NCI-H345 treated with DMSO at 0.1 percent for 48 hours (cell line): ENCODE results near the gene COL1A1.

Source experiments
- DNase-seq: peaks from one replicate; lab custom pipeline; 2025; ENCODE audit not compliant: unreplicated experiment; lab: John Stamatoyannopoulos, UW

COL1A1 gene

GRCh38 chr17:50201276-50201854 is at the start of gene COL1A1:
Gene COL1A1, minus strand, starts transcription at chr17:50201631. Its CDS starts 118 bp downstream, at chr17:50201513.
- DNase-seq, result no peak

GRCh38 chr17:50248255-50248654 is 46.8 kb upstream of the COL1A1 start:
- DNase-seq, result no peak

- DNase-seq, result no peak
Observed at GRCh38 chr17:50244771-50245170, 43.3 kb upstream of the COL1A1 start.

DNA sequence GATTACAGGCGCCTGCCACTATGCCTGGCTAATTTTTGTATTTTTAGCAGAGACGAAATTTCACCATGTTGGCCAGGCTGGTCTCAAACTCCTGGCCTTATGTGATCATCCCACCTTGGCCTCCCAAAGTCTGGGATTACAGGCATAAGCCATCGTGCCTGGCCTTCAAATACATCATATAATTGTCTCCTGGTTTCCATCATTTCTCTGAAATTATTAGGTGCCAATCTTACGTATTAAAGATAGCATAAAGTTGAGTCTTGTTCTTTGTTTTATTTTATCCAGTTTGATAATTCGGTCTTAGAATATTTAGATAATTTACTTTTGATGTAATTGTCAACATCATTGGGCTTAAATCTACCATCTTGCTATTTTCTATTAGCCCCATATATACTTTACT is 40.0 kb upstream of the COL1A1 start:
- no peak for DNase-seq

- no peak for DNase-seq
Observed at GRCh38 chr17:50240851-50241250, 39.4 kb upstream of the COL1A1 start.

- no peak for DNase-seq
Observed at GRCh38 chr17:50239937-50240336, 38.5 kb upstream of the COL1A1 start.

GRCh38 chr17:50238601-50239280 is 37.3 kb upstream of the COL1A1 start:
- no peak for DNase-seq

DNA sequence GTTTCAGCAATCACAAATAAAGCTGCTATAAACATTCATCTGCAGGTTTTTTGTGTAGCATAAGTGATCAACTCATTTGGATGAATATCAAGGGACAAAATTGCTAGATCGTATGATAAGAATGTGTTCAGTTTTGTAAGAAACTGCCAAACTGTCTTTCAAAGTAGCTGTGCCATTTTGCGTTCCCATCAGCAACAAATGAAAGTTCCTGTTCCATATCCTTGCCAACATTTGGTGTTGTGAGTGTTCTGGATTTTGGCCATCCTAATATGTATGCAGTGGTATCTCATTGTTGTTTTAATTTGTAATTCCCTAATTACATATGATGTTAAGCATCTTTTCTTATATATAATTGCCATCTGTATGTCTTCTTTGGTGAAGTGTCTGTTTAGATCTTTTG is 36.5 kb upstream of the COL1A1 start:
- no peak for DNase-seq

GRCh38 chr17:50234581-50234980 is 33.1 kb upstream of the COL1A1 start:
- no peak for DNase-seq

- no peak for DNase-seq
Observed at GRCh38 chr17:50225701-50226240, 24.3 kb upstream of the COL1A1 start.

DNA sequence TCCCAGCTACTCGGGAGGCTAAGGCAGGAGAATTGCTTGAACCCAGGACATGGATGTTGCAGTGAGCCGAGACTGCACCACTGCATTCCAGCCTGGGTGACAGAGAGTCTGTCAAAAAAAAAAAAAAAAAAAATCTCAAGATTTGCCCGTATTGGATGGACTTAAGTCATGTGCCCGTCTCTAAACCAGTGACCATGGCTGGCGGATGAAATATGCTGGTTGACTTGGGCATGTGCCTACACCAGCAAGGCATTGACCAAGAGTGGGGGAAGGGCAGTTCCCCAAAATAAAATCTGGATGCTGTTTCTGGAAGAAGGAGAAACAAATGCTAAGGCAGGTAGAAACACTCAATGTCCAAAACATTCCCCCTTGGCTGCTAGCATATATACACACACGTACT is 21.5 kb upstream of the COL1A1 start:
- no peak for DNase-seq

DNA sequence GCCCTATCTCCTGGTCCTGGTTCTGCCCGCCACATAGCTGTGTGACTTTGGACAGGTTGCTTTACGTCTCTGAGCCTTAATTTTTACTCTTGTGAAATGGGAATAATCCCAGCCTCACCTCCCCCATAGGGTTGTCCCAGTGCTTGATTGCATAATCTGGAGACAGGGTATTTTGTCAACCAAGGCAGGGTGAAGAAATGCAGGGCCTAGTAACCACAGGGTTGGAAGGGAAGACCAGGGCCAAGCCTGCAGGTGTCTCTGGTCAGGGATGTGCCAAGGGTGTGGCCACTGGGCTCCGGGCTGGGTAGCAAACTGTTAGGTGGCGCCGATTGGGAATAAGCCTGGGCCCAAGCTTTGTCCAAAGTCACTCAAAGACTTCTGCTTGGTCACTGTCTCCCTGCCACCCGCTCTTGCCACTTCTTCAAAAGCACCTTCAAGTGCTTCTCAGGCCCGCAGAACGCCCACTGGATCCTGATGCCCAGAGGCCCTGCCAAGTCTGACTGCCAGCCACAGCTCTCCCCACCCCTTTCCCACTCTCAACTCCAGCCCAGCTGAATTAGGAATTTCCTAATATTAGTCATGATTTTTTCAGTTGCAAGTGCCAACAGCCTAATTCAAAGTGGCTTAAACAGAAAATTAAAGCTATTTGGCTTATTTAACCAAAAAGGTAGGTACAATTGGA is 20.6 kb upstream of the COL1A1 start:
- DNase-seq, result no peak

GRCh38 chr17:50221266-50221863 is 19.9 kb upstream of the COL1A1 start:
- no peak for DNase-seq

GRCh38 chr17:50220811-50221210 is 19.4 kb upstream of the COL1A1 start:
- DNase-seq, result no peak

- no peak for DNase-seq
Observed at GRCh38 chr17:50219939-50220465, 18.6 kb upstream of the COL1A1 start.

- no peak for DNase-seq
Observed at GRCh38 chr17:50219342-50219741, 17.9 kb upstream of the COL1A1 start.

GRCh38 chr17:50218771-50219315 is 17.4 kb upstream of the COL1A1 start:
- DNase-seq, result no peak

- no peak for DNase-seq
Observed at GRCh38 chr17:50218071-50218759, 16.8 kb upstream of the COL1A1 start.

- DNase-seq, result no peak
Observed at GRCh38 chr17:50217591-50217990, 16.2 kb upstream of the COL1A1 start.

DNA sequence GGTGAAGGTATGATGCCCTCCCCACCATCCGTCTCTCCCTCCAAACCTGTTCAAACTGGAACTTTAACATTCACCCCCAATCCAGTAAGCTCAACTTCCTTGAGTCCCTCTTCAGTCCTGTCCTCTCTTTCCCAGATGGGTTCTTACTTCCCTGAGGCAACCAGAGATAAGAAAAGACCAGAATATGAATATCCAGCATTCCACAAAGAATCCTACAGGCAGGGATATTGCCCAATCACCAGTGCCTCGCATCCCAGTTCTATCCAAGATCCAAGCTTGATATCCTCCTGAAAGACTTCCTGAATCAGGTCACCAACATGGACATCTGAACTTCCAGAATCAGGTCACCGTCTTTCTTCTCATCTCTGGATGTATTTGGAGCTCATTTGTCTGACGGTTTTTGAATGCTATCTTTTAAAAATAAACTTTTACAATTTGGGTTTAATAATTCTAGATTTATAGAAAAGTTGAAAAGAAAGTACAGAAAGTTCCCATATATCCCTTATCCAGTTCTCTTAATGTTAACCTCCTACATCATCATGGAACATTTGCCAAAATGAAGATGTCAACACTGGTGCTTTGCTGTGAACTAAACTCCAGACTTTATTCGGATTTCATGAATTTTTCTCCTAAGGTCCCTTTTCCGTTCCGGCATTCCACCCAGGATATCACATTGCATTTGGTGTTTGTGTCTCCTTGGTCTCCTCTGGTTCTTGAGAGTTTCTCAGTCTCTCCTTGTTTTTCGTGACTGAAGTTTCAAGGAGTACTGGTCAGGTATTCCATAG is 13.7 kb upstream of the COL1A1 start:
- DNase-seq, result no peak
